AG09319 (cell line): Measurements from ENCODE around the gene MRPL4.

Experiments used
- DNase-seq: peaks from one replicate; pipeline ENCODE4 v3.0.0-alpha.2; 2010; ENCODE audit warnings: low read depth; ENCODE audit errors: extremely low read depth
- TF ChIP-seq, protein P1 (sequence below): IDR thresholded peaks from 2 replicates; pipeline ENCODE4 v1.5.1; 2011; ENCODE audit warnings: low read depth, mild to moderate bottlenecking, inconsistent platforms, low read length, moderate library complexity

Gene MRPL4

DNA sequence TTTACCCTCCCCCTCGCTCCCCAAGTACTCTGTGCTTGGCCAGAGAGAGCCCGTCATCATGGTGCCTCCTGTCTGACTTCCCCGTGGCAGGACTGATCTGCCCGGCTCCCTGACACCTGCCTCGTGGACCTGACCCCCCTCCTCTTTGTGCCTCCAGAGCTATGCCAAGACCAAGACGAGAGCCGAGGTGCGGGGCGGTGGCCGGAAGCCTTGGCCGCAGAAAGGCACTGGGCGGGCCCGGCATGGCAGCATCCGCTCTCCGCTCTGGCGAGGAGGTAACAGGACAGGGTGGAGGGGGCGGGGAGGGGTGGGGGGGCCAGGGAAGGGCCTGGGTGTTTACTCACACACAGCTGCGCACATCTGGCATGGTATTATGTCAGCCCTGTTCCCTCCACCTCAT lies 4.5 kb downstream of the MRPL4 start:
- TF ChIP-seq, protein P1, sequence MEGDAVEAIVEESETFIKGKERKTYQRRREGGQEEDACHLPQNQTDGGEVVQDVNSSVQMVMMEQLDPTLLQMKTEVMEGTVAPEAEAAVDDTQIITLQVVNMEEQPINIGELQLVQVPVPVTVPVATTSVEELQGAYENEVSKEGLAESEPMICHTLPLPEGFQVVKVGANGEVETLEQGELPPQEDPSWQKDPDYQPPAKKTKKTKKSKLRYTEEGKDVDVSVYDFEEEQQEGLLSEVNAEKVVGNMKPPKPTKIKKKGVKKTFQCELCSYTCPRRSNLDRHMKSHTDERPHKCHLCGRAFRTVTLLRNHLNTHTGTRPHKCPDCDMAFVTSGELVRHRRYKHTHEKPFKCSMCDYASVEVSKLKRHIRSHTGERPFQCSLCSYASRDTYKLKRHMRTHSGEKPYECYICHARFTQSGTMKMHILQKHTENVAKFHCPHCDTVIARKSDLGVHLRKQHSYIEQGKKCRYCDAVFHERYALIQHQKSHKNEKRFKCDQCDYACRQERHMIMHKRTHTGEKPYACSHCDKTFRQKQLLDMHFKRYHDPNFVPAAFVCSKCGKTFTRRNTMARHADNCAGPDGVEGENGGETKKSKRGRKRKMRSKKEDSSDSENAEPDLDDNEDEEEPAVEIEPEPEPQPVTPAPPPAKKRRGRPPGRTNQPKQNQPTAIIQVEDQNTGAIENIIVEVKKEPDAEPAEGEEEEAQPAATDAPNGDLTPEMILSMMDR = no peak
- DNase-seq = no peak

- TF ChIP-seq, protein P1 = no peak
Observed at GRCh38 chr19:10256970-10257615, 5.1 kb downstream of the MRPL4 start.

GRCh38 chr19:10258080-10258710 lies 6.2 kb downstream of the MRPL4 start:
- DNase-seq = no peak
- TF ChIP-seq, protein P1 = no peak

More at GRCh38 chr19:10256970-10257615, 5.1 kb downstream of the MRPL4 start:
- no peak for DNase-seq

DNA sequence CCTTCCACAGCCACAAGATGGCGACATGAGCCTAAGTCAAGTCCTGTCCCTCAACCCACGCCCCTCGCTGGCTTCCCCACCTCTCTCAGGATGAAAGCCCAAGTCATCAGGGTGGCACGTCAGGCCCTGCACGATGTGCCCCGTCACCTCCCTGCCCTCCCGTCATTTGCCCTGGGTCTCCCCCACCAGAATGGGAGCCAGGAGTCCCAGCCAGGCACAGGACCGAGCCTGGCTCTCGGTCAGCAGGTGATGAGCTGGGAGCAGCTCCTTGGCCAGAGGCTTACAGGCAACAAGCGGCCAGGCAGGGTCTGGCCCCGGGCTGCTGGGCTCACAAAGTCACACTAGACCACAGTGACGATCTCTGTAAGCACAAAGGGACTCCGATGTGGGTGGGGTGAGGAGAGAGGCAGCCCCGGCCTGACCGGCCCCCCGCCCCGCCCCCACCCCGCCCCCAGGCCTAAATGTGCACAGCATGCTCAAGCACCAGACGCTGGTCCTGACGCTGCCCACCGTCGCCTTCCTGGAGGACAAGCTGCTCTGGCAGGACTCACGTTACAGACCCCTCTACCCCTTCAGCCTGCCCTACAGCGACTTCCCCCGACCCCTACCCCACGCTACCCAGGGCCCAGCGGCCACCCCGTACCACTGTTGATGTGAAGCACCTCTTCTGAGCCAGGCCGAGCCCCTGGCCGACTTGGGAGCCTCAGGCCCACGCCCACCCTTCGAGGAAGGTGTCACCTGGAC lies 7.3 kb downstream of the MRPL4 start:
- peak; percentile 57 for DNase-seq
- TF ChIP-seq, protein P1 = peak; percentile 73

- DNase-seq = no peak
- TF ChIP-seq, protein P1 = no peak
Observed at GRCh38 chr19:10260141-10260584, 8.1 kb downstream of the MRPL4 start.

GRCh38 chr19:10262771-10263170 lies 10.8 kb downstream of the MRPL4 start:
- TF ChIP-seq, protein P1 = no peak
- DNase-seq = no peak

- DNase-seq = no peak
- TF ChIP-seq, protein P1 = no peak
Observed at GRCh38 chr19:10266706-10267105, 14.7 kb downstream of the MRPL4 start.
